Stomach (tissue), 9 donors: ENCODE data around the gene ATP13A1. TPM values are rescaled to one million over a fixed set of nuclear protein-coding genes. Genes with fewer than 3 reads are reported as not detected.

ENCODE experiments used
- DNase-seq, 2 donors: peaks; one replicate each; pipeline versions ENCODE4 v3.0.0 to v3.0.0-alpha.2; 2013 to 2019
- H3K27ac ChIP-seq, 5 donors: fragments of 200-600 bp in 4 of 5; sonication (generic) in 4 of 5; one replicate each; pipeline ENCODE4 v1.5.1; 2013 to 2019; ENCODE audit warnings: mild to moderate bottlenecking in 1 of 5, moderate library complexity in 1 of 5
- H3K27me3 ChIP-seq, 3 donors: fragments of 200-600 bp; sonication (generic); one replicate each; pipeline ENCODE4 v1.5.1; 2017 to 2019; ENCODE audit warnings: mixed run types in 1 of 3
- H3K36me3 ChIP-seq, 4 donors: fragments of 200-600 bp; sonication (generic); 1 replicate in 3 of 4; 2 replicates in 1 of 4; pipeline ENCODE4 v1.5.1; 2016 to 2019
- H3K4me1 ChIP-seq, 4 donors: fragments of 200-600 bp; sonication (generic); one replicate each; pipeline ENCODE4 v1.5.1; 2016 to 2019
- H3K4me3 ChIP-seq, 4 donors: fragments of 200-600 bp; sonication (generic) in 3 of 4; one replicate each; pipeline ENCODE4 v1.5.1; 2016 to 2019; ENCODE audit warnings: mild to moderate bottlenecking in 1 of 4
- H3K9me3 ChIP-seq, 4 donors: fragments of 200-600 bp; sonication (generic); one replicate each; pipeline ENCODE4 v1.5.1; 2016 to 2019
- CTCF ChIP-seq, 7 experiments: fragments of 450-650 bp in 4 of 7; fragments of 200-600 bp in 3 of 7; sonication (generic) in 3 of 7; IDR thresholded peaks; one replicate each; pipeline ENCODE4 v1.5.1; 2016 to 2019; ENCODE audit warnings: antibody characterized with exemption in 7 of 7, control low read depth in 2 of 7, mild to moderate bottlenecking in 1 of 7
- EP300 ChIP-seq: sonication (generic); formaldehyde crosslinking; IDR thresholded peaks from one replicate; pipeline ENCODE4 v1.6.1; 2017; ENCODE audit warnings: antibody characterized with exemption
- POLR2A ChIP-seq, 4 donors: fragments of 450-650 bp; IDR thresholded peaks; one replicate each; pipeline ENCODE4 v1.6.1; 2016; ENCODE audit warnings: antibody characterized with exemption in 4 of 4, control low read depth in 2 of 4, mild to moderate bottlenecking in 1 of 4, moderate library complexity in 1 of 4
- POLR2AphosphoS5 ChIP-seq, 3 donors: sonication (generic); formaldehyde crosslinking; IDR thresholded peaks; one replicate each; pipeline ENCODE4 v1.6.1; 2016; ENCODE audit warnings: antibody characterized with exemption in 3 of 3
- WGBS, 5 donors: extraction: QIAGEN DNeasy Blood & Tissue Kit in 3 of 5; methylation state at CpG; one replicate each; pipeline versions ENCODE4 v1.1.5 to v1.1.7; 2013 to 2018; 5-methylcytosine and 5-hydroxymethylcytosine counted together
- intact Hi-C: fragments of 100-400 bp; cut with DNase I; formaldehyde crosslinking; loops from one replicate; pipeline ENCODE4 v1.15.1; 2023; ENCODE audit warnings: low total_unique reads
- polyA plus RNA-seq, 3 donors: library from polyadenylated mRNA; stranded (reverse); fragments of 200-250 nt; gene quantifications; one replicate each; pipeline ENCODE4 v1.2.3, GENCODE V29; 2013
- total RNA-seq, 5 donors: library from RNA; depleted of rRNA; stranded (reverse); fragments of >200 nt; gene quantifications; one replicate each; pipeline versions ENCODE4 v1.1.0 to v1.2.3, GENCODE V29; 2014 to 2016
- donor health status: healthy with polysubstance abuse.
- donor health status: Bipolar disorder and iron deficiency.
- donor health status: healthy.

The ATP13A1 gene
- total and polyA plus RNA-seq, 8 donors, result 17.3 to 451 (median 56.5) TPM

DNA sequence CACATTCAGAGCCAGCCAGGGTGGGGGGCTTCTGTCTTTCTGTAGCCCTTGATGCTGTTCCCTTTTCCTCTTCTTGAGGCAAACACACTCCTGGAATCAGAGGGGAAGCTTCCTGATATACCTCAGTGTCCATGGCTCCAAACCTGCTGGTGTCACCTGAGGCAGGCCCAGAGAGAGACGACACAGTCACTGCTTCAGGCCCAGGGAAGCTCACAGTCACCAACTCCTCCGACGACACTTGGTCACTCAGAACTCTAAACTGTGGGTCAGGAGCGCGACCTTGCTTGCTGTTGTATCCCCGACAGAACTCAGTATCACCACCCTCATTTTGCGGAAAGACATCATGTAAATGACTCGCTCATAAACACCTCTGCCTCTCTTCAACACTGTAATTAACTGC lies 1.1 kb downstream of the ATP13A1 start:
- TF ChIP-seq CTCF (IDR thresholded peaks at IDR 0.05) (no peak), POLR2A (IDR thresholded peaks at IDR 0.05) (no peak), EP300 (no peak), POLR2AphosphoS5 (IDR thresholded peaks at IDR 0.05) (no peak)
- Histone ChIP-seq H3K4me3 (peak overlapping the region; percentile 93 to 99 (median 96)), H3K36me3 (peaks cover 19 to 29% (median 28%) of the 10 kb centered on the region in 4 donors), H3K27ac (peak overlapping the region in 4 of 5 donors; percentile 86 to 95 (median 92)), H3K9me3 (no peaks in the 10 kb centered on the region), H3K27me3 (no peaks in the 10 kb centered on the region), H3K4me1 (peaks cover 10 to 32% (median 26%) of the 10 kb centered on the region in 4 donors)
- intact Hi-C loops, result no loop called here
- 69 to 81% (median 76%) methylated on average over 8 of the region's 8 CpGs for WGBS, 5 donors
- no peak for DNase-seq

DNA sequence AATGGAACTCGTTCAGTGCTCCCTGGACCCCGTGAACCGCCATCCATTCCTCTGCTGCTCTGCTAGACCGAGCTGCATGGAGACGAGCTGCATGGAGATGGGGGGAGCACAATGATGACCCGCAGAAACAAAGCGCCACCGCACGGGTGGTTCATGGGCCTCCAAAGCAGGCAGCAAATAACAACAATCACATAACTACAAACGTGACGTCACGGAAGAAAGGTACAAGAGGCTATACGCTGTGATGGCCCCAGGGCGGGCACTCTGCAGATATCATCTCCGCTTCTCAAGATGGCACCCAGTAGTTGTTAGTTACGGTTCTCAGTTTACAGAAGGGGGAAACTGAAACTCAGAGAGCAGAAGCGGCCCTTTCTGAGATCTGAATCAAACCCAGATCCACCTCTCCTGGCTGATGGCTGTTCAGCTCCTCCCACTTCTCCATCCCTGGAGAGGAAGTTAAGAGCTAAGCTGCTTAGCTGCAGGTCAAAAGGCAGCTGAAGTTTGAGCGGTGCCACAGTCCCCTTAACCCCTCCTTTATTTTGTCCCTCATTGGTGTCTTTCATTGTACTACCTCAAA lies 1.7 kb downstream of the ATP13A1 start:
- H3K27me3 ChIP-seq, result no peaks in the 10 kb centered on the region
- 70 to 77% (median 75%) methylated on average over 18 of the region's 18 CpGs for WGBS, 5 donors
- DNase-seq, result peak in 1 of 2 donors; percentile 58

DNA sequence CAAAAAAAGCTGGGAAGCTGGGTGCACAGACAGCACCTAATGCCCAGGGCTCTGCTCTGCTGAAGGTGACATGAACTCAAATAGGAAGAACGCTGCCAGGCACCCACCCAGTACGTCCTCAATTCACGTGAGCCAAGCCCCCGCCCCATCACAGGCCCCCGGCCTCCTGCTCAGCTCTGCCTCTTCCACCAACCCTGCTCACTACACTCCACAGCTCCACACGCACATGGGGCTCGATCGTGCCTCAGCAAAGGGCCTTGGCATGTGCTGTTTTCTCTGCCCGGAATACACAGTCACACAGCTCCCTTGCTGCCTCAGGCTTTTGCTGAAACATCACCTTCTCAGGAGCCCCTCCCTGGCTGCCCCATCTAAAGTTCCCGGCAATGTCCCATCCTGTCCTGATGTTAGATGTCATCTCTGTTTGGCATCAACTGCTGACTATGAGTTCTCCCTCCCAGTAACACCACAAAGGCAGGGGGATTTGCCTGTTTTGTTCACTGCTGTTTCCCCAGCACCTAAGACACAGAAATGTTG lies 2.3 kb downstream of the ATP13A1 start:
- DNase-seq, result peak in 1 of 2 donors; percentile 10
- TF ChIP-seq POLR2A (IDR thresholded peaks at IDR 0.05), result no peak
- no peak for TF ChIP-seq EP300
- no peak for TF ChIP-seq POLR2AphosphoS5 (IDR thresholded peaks at IDR 0.05)
- TF ChIP-seq CTCF (IDR thresholded peaks at IDR 0.05), result no peak
- H3K9me3 ChIP-seq, result no peaks in the 10 kb centered on the region
- H3K4me3 ChIP-seq, result peak overlapping the region in 2 of 4 donors; percentile 94 to 99
- intact Hi-C loops, result no loop called here
- H3K27me3 ChIP-seq, result no peaks in the 10 kb centered on the region
- 81 to 91% (median 88%) methylated on average over 10 of the region's 10 CpGs for WGBS, 5 donors
- H3K4me1 ChIP-seq, result peaks cover 10 to 32% (median 25%) of the 10 kb centered on the region in 4 donors
- no peak overlapping the region for H3K27ac ChIP-seq
- H3K36me3 ChIP-seq, result peaks cover 31 to 41% (median 39%) of the 10 kb centered on the region in 4 donors

More for the DNA sequence above, 1.7 kb downstream of the ATP13A1 start:
- Histone ChIP-seq H3K27ac (peak overlapping the region in 2 of 5 donors; percentile 3 to 95), H3K36me3 (peaks cover 25 to 35% (median 34%) of the 10 kb centered on the region in 4 donors), H3K9me3 (no peaks in the 10 kb centered on the region), H3K4me1 (peaks cover 10 to 32% (median 25%) of the 10 kb centered on the region in 4 donors), H3K4me3 (peak overlapping the region in 2 of 4 donors; percentile 94 to 99)
- TF ChIP-seq CTCF (IDR thresholded peaks at IDR 0.05), result no peak
- no peak for TF ChIP-seq POLR2A (IDR thresholded peaks at IDR 0.05)
- no peak for TF ChIP-seq POLR2AphosphoS5 (IDR thresholded peaks at IDR 0.05)
- TF ChIP-seq EP300, result no peak
- intact Hi-C loops, result no loop called here

- Histone ChIP-seq H3K27me3 (no peaks in the 10 kb centered on the region), H3K4me3 (no peak overlapping the region), H3K27ac (no peak overlapping the region), H3K4me1 (peaks cover 10 to 32% (median 25%) of the 10 kb centered on the region in 4 donors), H3K36me3 (peaks cover 45 to 55% (median 54%) of the 10 kb centered on the region in 4 donors), H3K9me3 (no peaks in the 10 kb centered on the region)
- peak in 1 of 2 donors; percentile 7 for DNase-seq
- intact Hi-C loops, result no loop called here
- TF ChIP-seq CTCF (IDR thresholded peaks at IDR 0.05), result no peak
- 81 to 87% (median 84%) methylated on average over 14 to 17 of the region's 17 CpGs for WGBS, 5 donors
Observed at GRCh38 chr19:19659646-19660245, 3.7 kb downstream of the ATP13A1 start.
